Sigmoid colon (tissue), 4 donors: ENCODE data around the gene PTPRQ.

Experiments
- POLR2A ChIP-seq, 2 donors: fragments of 450-650 bp; IDR thresholded peaks; one replicate each; pipeline ENCODE4 v1.6.1; 2016; ENCODE audit warnings: antibody characterized with exemption in 2 of 2, mild to moderate bottlenecking in 2 of 2, moderate library complexity in 2 of 2
- POLR2AphosphoS5 ChIP-seq, 4 donors: sonication (generic); formaldehyde crosslinking; IDR thresholded peaks; one replicate each; pipeline ENCODE4 v1.6.1; 2017; ENCODE audit warnings: antibody characterized with exemption in 4 of 4
- TF ChIP-seq, protein P1 (sequence below), 4 experiments: fragments of 450-650 bp in 3 of 4; fragments of 200-600 bp in 1 of 4; IDR thresholded peaks; one replicate each; pipeline ENCODE4 v1.5.1; 2016 to 2019; ENCODE audit warnings: antibody characterized with exemption in 4 of 4, mild to moderate bottlenecking in 3 of 4, moderate library complexity in 2 of 4

DNA sequence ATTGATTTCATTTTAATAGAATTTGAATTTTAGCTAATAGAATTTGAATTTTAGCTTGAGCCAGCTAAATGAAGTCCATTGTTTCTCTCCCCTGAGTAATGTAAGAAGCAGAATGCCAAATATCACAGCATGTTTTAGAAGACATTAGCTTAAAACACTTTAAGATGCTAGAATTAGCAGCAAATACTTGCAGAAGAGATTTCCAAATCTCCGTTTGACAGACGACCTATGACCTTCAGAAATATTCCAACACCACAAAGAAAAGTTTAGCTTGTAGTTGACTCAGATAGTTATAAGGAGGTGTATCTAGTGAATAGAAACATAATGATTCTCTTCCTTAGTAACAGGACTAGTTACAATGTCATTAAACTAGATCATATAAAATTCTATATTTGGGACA, 211.7 kb downstream of the PTPRQ start:
- TF ChIP-seq POLR2A (IDR thresholded peaks at IDR 0.05) (no peak), POLR2AphosphoS5 (IDR thresholded peaks at IDR 0.05) (no peak)
- TF ChIP-seq, protein P1, sequence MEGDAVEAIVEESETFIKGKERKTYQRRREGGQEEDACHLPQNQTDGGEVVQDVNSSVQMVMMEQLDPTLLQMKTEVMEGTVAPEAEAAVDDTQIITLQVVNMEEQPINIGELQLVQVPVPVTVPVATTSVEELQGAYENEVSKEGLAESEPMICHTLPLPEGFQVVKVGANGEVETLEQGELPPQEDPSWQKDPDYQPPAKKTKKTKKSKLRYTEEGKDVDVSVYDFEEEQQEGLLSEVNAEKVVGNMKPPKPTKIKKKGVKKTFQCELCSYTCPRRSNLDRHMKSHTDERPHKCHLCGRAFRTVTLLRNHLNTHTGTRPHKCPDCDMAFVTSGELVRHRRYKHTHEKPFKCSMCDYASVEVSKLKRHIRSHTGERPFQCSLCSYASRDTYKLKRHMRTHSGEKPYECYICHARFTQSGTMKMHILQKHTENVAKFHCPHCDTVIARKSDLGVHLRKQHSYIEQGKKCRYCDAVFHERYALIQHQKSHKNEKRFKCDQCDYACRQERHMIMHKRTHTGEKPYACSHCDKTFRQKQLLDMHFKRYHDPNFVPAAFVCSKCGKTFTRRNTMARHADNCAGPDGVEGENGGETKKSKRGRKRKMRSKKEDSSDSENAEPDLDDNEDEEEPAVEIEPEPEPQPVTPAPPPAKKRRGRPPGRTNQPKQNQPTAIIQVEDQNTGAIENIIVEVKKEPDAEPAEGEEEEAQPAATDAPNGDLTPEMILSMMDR (IDR thresholded peaks at IDR 0.05): no peak
